Measurements from ENCODE around the gene PTS. TPM values are rescaled to one million over a fixed set of nuclear protein-coding genes. Genes with fewer than 3 reads are reported as not detected.

PTS gene
- polyA plus RNA-seq, 3 donors from 2014 or later = 14.5 to 34.1 (median 25.4) TPM

DNA sequence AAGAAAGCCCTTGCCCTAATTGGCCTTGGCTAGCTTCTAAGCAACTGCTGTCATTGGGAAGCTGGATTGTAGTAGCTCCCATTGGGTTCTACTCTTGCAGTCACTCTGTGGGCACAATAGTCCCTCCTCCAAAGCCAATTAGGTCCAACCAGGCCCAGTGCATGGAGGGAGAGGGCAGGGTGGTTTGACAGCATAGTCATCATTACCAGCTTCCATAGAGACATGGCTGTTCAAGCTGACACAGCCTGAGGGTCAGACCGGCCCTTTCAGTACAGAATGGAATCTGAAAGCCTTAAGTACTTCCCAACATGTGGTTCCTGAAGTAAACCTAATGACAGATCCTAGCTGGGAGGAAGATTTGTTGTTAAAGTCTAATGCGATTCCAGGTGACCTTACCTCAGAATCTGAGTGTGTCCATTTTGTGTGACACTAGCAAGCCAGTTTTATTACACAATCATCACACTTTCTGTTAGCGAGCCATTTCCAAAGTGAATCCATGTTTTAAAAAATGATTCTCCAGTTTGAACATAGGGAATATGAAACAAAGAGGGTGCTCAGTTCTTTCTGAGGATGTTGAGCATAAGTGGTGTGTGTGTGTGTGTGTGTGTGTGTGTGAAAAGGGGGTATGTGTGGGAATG lies 27.5 kb downstream of the PTS start:
- no peaks in the 10 kb centered on the region for H3K9me3 Mint-ChIP-seq
- no peaks in the 10 kb centered on the region for H3K27me3 Mint-ChIP-seq (ENCODE audit: low read depth in 3 of 3)
- no peaks in the 10 kb centered on the region for H3K4me1 Mint-ChIP-seq
- no peak overlapping the region for H3K27ac Mint-ChIP-seq
- H3K4me3 Mint-ChIP-seq = no peak overlapping the region
- DNase-seq = no peak
- H3K36me3 Mint-ChIP-seq = peaks cover 0 to 4% (median 0%) of the 10 kb centered on the region in 3 donors

DNA sequence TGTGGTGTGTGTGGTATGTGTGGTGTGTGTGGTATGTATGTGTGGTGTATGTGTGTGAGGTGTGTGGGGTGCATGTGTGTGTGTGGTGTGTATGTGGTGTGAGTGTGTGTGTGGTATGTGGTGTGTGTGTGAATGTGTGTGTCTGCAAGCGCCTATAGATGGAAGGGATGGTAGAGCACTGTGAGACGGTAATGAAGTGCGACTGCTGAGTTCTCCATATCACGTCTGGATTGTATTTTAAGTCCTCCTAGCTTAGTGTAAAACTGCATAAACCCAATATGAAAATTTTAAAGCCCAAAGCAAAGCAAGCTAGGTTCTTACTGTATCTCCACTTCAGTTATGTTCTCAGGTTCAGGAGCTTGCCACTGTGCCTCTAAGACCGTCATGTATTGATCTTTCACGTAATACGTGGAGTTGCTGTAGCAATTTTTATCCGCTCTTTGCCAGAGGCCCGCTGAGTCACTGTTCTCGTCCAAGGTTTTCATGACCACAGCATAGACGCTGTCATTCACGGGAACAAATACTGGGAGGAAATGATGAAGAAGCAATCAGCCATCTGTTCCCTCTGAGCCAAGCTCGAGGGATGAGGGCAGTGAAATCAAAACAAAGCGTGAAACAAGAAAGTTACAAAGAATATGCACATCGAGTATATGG lies 29.0 kb downstream of the PTS start:
- Mint-ChIP-seq H3K4me3 (no peak overlapping the region), H3K4me1 (no peaks in the 10 kb centered on the region), H3K9me3 (no peaks in the 10 kb centered on the region), H3K27me3 (ENCODE audit: low read depth in 3 of 3) (no peaks in the 10 kb centered on the region), H3K27ac (no peak overlapping the region), H3K36me3 (peaks cover 0 to 8% (median 4%) of the 10 kb centered on the region in 3 donors)
- no peak for DNase-seq

DNA sequence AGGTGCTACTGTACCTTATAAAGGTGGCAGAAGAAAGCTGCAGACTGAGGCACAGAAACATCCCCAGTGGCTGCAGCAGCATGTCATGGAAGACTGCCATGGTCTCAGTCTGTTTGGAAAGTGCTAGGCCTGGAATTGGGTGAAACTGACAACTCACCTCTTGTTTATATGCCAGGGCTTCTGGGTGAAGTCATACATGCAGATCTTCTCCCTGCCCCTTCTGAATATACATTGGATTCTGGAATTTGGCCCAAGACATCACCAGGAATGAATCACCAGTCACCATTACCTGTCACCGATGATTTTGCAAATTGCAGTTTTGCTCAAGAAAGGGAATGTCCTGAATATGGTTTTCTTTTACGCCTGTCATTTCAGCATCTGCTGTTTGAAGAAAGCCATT lies 34.3 kb downstream of the PTS start, which contains the start of gene PLET1:
PLET1 (minus strand) TSS at position 371 of the 400 bp plus-strand sequence; CDS start at position 100, 271 bp downstream.
- DNase-seq = no peak
- no peaks in the 10 kb centered on the region for H3K9me3 Mint-ChIP-seq
- peaks cover 4 to 11% (median 9%) of the 10 kb centered on the region in 3 donors for H3K36me3 Mint-ChIP-seq
- H3K4me1 Mint-ChIP-seq = no peaks in the 10 kb centered on the region
- H3K4me3 Mint-ChIP-seq = no peak within 1 kb of the TSS
- H3K27ac Mint-ChIP-seq = no peak within 1 kb of the TSS
- no peaks in the 10 kb centered on the region for H3K27me3 Mint-ChIP-seq (ENCODE audit: low read depth in 3 of 3)

DNA sequence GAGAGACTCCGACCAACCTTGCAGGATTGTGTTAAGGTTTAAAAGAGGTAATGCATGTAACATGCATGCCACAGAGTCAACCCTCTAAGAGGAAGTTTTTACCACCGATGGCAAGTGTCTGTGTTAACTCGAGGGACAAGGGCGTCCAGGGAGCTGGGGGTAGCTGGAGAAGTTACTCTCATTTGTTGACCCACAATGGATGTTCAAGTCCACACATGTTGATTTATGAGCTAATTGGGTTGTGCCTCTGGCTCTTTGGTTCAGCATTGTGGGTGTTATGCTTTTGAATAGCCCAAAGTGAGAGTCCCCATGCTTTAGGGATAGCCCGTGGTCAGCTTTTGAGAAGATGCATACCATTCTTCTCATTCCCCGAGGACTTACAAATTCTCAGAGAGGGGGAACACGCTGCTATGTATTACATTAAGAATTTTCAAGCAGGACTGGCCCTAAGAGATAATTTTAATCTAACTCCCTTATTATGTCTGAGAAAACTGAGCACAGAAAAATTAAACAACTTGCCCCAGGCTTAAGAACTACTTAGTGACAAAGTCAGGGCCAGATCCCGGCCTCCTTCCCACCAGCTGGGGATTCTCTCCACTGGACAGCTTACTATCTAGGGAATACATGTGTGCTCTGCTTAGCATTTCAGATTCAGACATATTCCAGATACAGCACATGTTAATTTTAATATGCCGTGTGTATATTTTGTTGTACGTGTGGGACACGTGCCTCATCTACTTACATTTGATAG lies 39.6 kb downstream of the PTS start:
- Mint-ChIP-seq H3K36me3 (peaks cover 3 to 10% (median 4%) of the 10 kb centered on the region in 3 donors), H3K4me3 (no peak overlapping the region), H3K27me3 (ENCODE audit: low read depth in 3 of 3) (peaks cover 0 to 2% (median 2%) of the 10 kb centered on the region in 3 donors), H3K27ac (no peak overlapping the region), H3K4me1 (no peaks in the 10 kb centered on the region), H3K9me3 (no peaks in the 10 kb centered on the region)
- DNase-seq = no peak

DNA sequence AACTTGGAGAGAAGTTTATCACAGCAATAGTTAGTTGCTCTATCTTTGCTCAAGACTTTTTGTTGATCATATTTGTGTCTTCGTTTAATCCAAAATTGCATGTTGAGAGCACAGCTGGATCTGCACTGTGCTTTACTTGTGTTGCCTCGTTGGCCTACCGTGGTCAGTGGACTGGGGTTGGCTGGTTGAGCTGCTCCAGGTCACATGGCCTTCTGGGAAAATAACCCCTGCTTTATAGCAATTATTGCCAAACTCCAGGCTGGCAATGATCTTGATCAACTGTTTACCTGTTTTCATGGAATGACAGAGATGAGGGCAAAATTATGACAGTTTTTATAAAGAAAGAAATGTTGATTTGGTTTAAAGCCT lies 40.2 kb downstream of the PTS start:
- Mint-ChIP-seq H3K4me1 (no peaks in the 10 kb centered on the region), H3K27ac (no peak overlapping the region), H3K36me3 (peaks cover 0 to 5% (median 4%) of the 10 kb centered on the region in 3 donors), H3K9me3 (no peaks in the 10 kb centered on the region), H3K27me3 (ENCODE audit: low read depth in 3 of 3) (peaks cover 0 to 2% (median 2%) of the 10 kb centered on the region in 3 donors), H3K4me3 (no peak overlapping the region)
- DNase-seq = no peak

DNA sequence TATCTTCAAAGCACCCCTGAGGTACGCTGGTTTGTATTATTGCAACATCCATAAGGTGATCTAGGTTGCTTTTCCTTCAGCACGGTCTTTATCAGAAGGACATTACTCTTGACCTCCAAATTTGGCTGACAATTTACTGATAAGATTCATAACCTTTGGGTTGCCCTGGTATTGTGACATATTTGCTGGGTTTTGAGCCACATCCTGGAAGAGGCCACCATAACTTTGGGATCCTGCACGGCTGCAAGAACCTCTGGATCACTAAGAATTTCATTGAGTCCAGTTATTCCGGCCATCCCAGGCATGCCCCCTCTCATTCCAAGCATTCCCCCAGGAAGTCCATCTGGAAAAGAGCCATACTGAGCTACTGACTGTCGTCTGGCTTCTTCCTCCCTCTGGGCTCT lies 41.0 kb downstream of the PTS start:
- H3K27me3 Mint-ChIP-seq (ENCODE audit: low read depth in 3 of 3) = peaks cover 0 to 2% (median 2%) of the 10 kb centered on the region in 3 donors
- H3K4me3 Mint-ChIP-seq = no peak overlapping the region
- no peaks in the 10 kb centered on the region for H3K9me3 Mint-ChIP-seq
- H3K4me1 Mint-ChIP-seq = no peaks in the 10 kb centered on the region
- H3K36me3 Mint-ChIP-seq = peaks cover 0 to 5% (median 4%) of the 10 kb centered on the region in 3 donors
- H3K27ac Mint-ChIP-seq = no peak overlapping the region
- no peak for DNase-seq

DNA sequence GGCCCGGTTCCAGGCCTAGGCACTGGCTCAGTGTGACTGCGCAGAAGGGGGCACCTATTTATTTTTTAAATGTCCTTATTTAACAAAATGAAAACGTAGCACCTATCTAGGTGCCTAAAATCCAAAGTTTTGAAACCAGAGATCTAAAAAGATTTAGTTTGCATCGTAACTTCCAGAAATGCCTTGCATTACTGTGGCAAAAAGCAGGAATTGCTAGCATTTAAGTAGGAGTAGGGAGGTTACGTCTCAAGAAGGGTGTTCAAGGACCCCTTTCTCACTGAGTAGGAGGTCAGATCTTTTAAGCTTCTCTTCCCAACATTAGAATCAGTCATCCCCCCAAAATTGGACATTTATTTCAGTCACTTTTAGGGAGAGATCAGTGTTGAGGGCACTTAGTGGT lies 42.2 kb downstream of the PTS start:
- no peak for DNase-seq
- Mint-ChIP-seq H3K4me3 (no peak overlapping the region), H3K9me3 (no peaks in the 10 kb centered on the region), H3K36me3 (peaks cover 0 to 5% (median 4%) of the 10 kb centered on the region in 3 donors), H3K27me3 (ENCODE audit: low read depth in 3 of 3) (peaks cover 0 to 2% (median 2%) of the 10 kb centered on the region in 3 donors), H3K27ac (no peak overlapping the region), H3K4me1 (no peaks in the 10 kb centered on the region)

DNA sequence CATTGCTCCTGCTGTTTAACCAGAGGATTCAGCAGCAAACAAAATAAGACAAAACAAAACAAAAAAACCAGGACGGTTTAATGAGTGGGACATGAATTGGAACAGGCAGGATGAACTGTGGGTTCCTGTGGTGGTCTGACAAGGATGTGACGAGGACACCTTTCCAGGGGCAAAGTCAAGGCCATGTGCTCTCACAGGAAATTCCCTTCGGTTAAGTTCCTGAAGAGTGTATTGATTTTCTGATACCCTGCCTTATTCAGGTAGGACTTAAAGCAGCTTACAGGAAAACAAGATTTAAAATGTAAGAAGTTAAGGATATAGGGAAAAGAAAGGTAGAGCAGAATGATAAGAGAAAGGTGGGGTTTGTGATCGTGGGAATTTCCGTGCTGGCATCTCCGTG lies 42.9 kb downstream of the PTS start:
- Mint-ChIP-seq H3K9me3 (no peaks in the 10 kb centered on the region), H3K36me3 (peaks cover 0 to 5% (median 4%) of the 10 kb centered on the region in 3 donors), H3K27me3 (ENCODE audit: low read depth in 3 of 3) (peaks cover 0 to 2% (median 2%) of the 10 kb centered on the region in 3 donors), H3K4me1 (no peaks in the 10 kb centered on the region), H3K27ac (no peak overlapping the region), H3K4me3 (no peak overlapping the region)
- DNase-seq = no peak

DNA sequence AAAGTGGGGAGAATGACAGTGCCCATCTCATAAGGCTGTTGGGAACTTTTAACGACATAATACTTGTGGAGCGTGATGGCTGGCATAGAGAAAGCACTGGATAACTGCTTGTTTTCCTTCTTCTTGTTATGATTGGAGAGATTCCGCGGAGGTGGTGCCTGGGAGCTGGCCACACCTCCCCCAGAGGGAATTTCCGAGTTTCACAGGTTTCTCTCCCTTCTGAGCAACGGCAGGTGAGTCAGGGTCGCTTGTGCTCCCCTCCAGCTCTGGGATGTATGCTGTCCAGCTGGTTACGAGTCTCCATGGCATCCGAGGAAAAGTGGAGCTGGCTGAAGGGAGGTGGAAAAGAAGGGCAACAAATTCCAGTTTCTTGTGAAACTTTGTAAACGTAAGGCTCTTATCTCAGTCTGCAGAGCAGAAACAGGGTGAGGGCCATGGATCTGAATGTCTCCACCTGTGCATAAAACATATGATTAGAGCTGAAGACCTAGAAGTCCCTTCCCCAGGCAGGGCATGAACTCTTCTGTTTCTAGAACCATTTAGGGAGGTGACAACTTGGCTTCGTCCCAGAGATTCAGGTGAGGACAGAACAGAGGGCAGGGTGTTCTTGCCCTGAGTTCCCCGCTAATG lies 44.4 kb downstream of the PTS start:
- no peaks in the 10 kb centered on the region for H3K9me3 Mint-ChIP-seq
- peaks cover 0 to 5% (median 4%) of the 10 kb centered on the region in 3 donors for H3K36me3 Mint-ChIP-seq
- H3K4me1 Mint-ChIP-seq = no peaks in the 10 kb centered on the region
- no peak overlapping the region for H3K27ac Mint-ChIP-seq
- no peak overlapping the region for H3K4me3 Mint-ChIP-seq
- peaks cover 0 to 2% (median 2%) of the 10 kb centered on the region in 3 donors for H3K27me3 Mint-ChIP-seq (ENCODE audit: low read depth in 3 of 3)
- no peak for DNase-seq

DNA sequence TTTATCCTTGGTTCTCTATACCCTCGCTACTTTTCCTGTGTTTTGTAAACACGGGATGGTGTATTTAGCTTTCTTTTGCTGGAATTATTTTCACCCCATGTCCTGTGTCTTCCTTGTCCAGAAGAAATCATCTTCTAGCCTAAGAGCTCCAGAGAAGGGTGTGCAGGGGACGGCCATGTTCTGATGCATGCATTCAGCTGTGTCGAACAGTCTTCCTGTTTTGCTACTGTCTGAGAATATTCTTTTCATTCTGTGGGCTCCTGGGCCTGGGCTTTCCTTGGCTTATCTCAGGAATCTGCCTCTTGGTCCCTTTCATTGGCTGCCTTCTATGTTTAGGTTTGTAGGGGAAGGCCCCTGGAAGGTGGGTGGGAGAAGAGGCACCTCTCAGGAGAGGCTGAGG lies 45.0 kb downstream of the PTS start:
- no peaks in the 10 kb centered on the region for H3K4me1 Mint-ChIP-seq
- H3K36me3 Mint-ChIP-seq = peaks cover 3 to 5% (median 4%) of the 10 kb centered on the region in 3 donors
- no peak overlapping the region for H3K4me3 Mint-ChIP-seq
- H3K27ac Mint-ChIP-seq = no peak overlapping the region
- no peak for DNase-seq
- no peaks in the 10 kb centered on the region for H3K9me3 Mint-ChIP-seq
- H3K27me3 Mint-ChIP-seq (ENCODE audit: low read depth in 3 of 3) = peaks cover 0 to 2% (median 2%) of the 10 kb centered on the region in 3 donors

DNA sequence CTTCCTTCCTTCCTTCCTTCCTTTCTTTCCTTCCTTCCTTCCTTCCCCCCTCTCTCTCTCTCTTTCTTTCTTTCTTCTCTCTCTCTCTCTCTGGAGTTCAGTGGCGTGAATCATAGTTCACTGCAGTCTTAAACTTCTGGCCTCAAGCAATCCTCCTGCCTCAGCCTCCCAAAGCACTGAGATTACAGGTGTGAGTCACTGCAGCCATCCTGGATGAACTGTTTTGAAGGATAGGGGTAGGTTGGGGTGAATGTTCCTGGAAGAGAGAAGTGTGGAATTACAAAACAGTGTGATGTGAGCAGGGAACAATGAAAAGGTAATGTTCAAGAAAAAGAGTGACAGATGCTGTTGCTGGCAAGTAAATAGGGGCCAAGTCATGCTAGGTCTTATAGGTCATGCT lies 46.8 kb downstream of the PTS start:
- DNase-seq = no peak
- no peak overlapping the region for H3K27ac Mint-ChIP-seq
- no peaks in the 10 kb centered on the region for H3K9me3 Mint-ChIP-seq
- H3K36me3 Mint-ChIP-seq = peaks cover 0 to 5% (median 3%) of the 10 kb centered on the region in 3 donors
- H3K4me1 Mint-ChIP-seq = no peaks in the 10 kb centered on the region
- no peak overlapping the region for H3K4me3 Mint-ChIP-seq
- H3K27me3 Mint-ChIP-seq (ENCODE audit: low read depth in 3 of 3) = peaks cover 0 to 4% (median 0%) of the 10 kb centered on the region in 3 donors

DNA sequence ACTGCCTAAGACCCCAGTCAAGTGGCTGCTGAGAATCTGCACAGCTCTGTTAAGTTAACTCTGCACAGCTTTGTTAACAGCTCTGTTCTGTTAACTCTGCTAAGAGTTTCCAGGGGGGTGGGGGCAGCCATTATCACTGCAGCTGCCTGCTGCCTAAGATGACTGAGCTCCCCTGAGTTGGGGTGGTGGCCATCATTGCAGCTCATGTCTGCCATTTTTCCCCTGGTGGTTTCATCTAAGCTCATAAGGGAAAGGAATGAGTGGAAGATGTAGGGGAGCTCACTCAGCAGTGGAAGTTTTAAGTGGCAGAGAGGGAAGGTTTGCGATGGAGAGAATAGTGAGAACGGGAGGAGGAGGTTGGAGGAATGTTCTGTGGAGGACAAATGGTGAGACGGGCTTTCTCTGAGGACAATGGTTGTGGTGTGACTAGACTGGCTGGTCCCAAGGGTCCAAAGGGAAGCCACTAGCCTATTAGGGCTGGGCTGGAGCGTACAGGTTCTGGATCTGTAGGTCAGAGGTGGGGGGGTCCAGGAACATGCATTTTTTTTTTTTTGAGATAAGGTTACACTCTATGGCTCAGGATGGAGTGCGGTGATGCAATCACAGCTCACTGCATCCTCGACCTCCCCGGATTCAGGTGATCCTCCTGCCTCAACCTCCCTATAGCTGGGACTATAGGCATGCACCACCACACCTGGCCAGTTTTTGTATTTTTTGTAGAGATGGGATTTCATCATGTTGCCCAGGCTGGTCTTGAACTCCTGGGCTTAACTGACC lies 48.0 kb downstream of the PTS start:
- no peak overlapping the region for H3K4me3 Mint-ChIP-seq
- H3K9me3 Mint-ChIP-seq = no peaks in the 10 kb centered on the region
- peaks cover 0 to 3% (median 2%) of the 10 kb centered on the region in 3 donors for H3K27me3 Mint-ChIP-seq (ENCODE audit: low read depth in 3 of 3)
- H3K27ac Mint-ChIP-seq = no peak overlapping the region
- no peaks in the 10 kb centered on the region for H3K4me1 Mint-ChIP-seq
- no peak for DNase-seq
- H3K36me3 Mint-ChIP-seq = peaks cover 0 to 3% (median under 1%) of the 10 kb centered on the region in 3 donors

DNA sequence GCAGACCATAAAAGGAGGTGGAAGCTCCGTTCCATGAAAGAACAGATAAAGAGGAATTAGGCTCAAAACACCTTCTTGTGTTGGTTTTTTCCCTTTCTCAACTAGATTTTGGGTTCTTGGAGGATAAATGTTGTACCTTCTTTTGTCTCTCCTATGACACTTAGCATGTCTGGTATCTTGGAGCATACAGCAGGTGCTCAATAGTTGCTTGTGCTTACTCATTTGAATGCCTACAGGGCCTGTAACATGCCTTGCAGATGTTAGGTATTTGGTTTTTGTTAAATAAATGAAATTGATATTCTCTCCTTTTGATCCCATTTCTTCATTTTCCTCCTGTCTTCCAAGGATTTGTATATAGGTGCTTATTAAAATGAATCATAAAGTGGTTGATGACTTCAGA lies 50.8 kb downstream of the PTS start:
- no peak overlapping the region for H3K4me3 Mint-ChIP-seq
- peaks cover 2 to 6% (median 5%) of the 10 kb centered on the region in 3 donors for H3K27me3 Mint-ChIP-seq (ENCODE audit: low read depth in 3 of 3)
- no peak overlapping the region for H3K27ac Mint-ChIP-seq
- DNase-seq = no peak
- no peaks in the 10 kb centered on the region for H3K9me3 Mint-ChIP-seq
- peaks cover 7 to 11% of the 10 kb centered on the region in 2 donors for H3K4me1 Mint-ChIP-seq
- peaks cover 0 to 3% (median 0%) of the 10 kb centered on the region in 3 donors for H3K36me3 Mint-ChIP-seq

All from immature natural killer cell (primary cell).